22Rv1 (cell line): ENCODE measurements around the gene DOC2A.

Experiments used
- ZFX ChIP-seq: fragments of 450-650 bp; IDR thresholded peaks from 2 replicates; pipeline ENCODE4 v1.6.1; 2017; ENCODE audit warnings: antibody characterized with exemption, borderline replicate concordance
- TF ChIP-seq, protein P1 (sequence below): fragments of 450-650 bp; IDR thresholded peaks from 2 replicates; pipeline ENCODE4 v1.5.1; 2017; ENCODE audit warnings: mild to moderate bottlenecking

DNA sequence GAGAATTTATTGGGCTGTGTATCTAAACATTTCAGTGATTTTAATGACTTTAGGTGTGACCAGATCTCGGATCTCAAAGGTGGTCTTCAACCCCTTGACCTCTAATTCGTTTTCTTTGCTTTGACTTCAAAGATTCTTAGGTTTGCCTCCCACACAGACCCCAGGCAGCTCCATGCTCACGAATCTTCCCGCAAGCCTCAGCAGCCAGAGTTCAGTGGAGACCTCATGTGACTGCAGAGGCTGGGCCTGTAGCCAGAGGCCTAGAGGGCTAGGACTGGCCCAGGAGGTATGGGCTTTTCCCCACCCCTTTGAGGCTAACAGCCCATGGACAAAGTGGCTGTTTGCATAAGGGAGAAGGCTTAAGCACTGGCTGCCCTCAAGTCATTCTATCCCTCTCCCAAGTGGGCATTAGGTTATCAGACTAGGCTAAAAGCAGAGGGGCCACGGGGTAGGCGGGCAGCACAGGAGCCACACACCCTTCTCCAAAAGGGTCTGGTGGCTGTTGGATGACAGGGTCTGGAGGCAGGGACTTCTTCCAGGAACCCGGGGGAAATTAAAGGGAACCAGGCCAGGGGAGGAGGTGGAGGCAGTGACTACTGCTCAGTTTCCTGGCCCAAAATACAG is 18.4 kb downstream of the DOC2A start:
- TF ChIP-seq, protein P1, sequence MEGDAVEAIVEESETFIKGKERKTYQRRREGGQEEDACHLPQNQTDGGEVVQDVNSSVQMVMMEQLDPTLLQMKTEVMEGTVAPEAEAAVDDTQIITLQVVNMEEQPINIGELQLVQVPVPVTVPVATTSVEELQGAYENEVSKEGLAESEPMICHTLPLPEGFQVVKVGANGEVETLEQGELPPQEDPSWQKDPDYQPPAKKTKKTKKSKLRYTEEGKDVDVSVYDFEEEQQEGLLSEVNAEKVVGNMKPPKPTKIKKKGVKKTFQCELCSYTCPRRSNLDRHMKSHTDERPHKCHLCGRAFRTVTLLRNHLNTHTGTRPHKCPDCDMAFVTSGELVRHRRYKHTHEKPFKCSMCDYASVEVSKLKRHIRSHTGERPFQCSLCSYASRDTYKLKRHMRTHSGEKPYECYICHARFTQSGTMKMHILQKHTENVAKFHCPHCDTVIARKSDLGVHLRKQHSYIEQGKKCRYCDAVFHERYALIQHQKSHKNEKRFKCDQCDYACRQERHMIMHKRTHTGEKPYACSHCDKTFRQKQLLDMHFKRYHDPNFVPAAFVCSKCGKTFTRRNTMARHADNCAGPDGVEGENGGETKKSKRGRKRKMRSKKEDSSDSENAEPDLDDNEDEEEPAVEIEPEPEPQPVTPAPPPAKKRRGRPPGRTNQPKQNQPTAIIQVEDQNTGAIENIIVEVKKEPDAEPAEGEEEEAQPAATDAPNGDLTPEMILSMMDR: no peak
- TF ChIP-seq ZFX: no peak
